H1 (cell line): ENCODE data around the gene ANK3. TPM values are rescaled to one million over a fixed set of nuclear protein-coding genes. Genes with fewer than 3 reads are reported as not detected.

Experiments used
- BACH1 ChIP-seq: IDR thresholded peaks from 2 replicates; pipeline ENCODE4 v1.6.1; 2012; ENCODE audit warnings: low read length, improper control_type of control experiment
- CHD1 ChIP-seq: IDR thresholded peaks from 2 replicates; pipeline ENCODE4 v1.6.1; 2012; ENCODE audit warnings: low read depth, low read length, improper control_type of control experiment
- FOSL1 ChIP-seq: IDR thresholded peaks from 2 replicates; pipeline ENCODE4 v1.6.1; 2011; ENCODE audit warnings: mild to moderate bottlenecking, low read depth, low read length, moderate library complexity; ENCODE audit not compliant: insufficient read depth
- KDM5A ChIP-seq: fragments of 200-600 bp; IDR thresholded peaks from 2 replicates; pipeline ENCODE4 v1.7.1; 2012; ENCODE audit warnings: mild to moderate bottlenecking, low read length, inconsistent platforms, mixed read lengths
- RBBP5 ChIP-seq: IDR thresholded peaks from 2 replicates; pipeline ENCODE4 v1.7.1; 2012; ENCODE audit warnings: low read depth, mild to moderate bottlenecking, inconsistent platforms, low read length, moderate library complexity, borderline replicate concordance
- RNF2 ChIP-seq: fragments of 200-900, 300-1000 bp; sonication (generic); IDR thresholded peaks from 2 replicates; pipeline ENCODE4 v1.7.1; 2016; ENCODE audit warnings: borderline replicate concordance, low read depth, mild to moderate bottlenecking, antibody characterized with exemption, low read length; ENCODE audit not compliant: poor library complexity, severe bottlenecking; ENCODE audit errors: missing control alignments
- SIRT6 ChIP-seq: IDR thresholded peaks from one replicate; pipeline ENCODE4 v1.7.1; 2012; ENCODE audit warnings: low read length, inconsistent platforms
- TEAD4 ChIP-seq: IDR thresholded peaks from 2 replicates; pipeline ENCODE4 v1.6.1; 2012; ENCODE audit warnings: low read depth, low read length, inconsistent platforms, mixed read lengths
- polyA plus RNA-seq, 7 experiments: library from polyadenylated mRNA; depleted of rRNA in 3 of 7; stranded (reverse) in 5 of 7; unstranded in 2 of 7; fragments of >200 nt in 5 of 7; fragments of 200-250 nt in 2 of 7; gene quantifications; 1 replicate in 5 of 7; 2 replicates in 1 of 7; 4 replicates in 1 of 7; pipeline versions ENCODE4 v1.2.1 to v1.2.3, GENCODE V29; 2011 to 2013; ENCODE audit warnings: missing spikeins in 2 of 7, mixed read lengths in 2 of 7
- total RNA-seq: library from RNA; stranded (reverse); fragmentation: NEBNext Ultra II Directional; extraction: Animal tissue kit (Norgen Biotek cat#: 25700); gene quantifications from 2 replicates; pipeline ENCODE4 v1.2.1, GENCODE V29; 2021
- TF ChIP-seq, protein P1 (sequence below): IDR thresholded peaks from 2 replicates; pipeline ENCODE4 v1.6.1; 2012; ENCODE audit warnings: low read length, inconsistent platforms

Gene ANK3
- total and polyA plus RNA-seq, 2 of the 8 experiments (the other 6 are each of a cell fraction or from before 2014, with no cell fraction given), result 18.1 to 67.9 TPM

DNA sequence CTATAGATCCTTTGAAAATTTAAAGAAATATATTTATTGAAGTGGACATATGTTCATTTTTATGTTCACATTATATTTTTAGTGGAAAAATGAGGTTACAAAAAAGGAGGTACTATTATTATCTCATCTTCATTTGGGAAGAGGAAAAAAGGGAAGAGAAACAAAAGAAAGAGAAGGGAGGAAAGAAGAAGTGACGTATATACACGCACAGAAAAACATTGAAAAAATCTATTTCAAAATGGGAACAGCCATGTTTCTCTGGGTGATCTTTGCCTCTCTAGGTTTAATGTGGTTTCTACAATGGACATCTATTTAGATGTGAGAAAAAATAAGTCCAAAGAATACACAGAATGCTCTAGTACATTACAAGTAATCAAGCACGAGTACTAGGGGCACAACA is 14.8 kb downstream of the ANK3 start (continued):
- TF ChIP-seq, protein P1, sequence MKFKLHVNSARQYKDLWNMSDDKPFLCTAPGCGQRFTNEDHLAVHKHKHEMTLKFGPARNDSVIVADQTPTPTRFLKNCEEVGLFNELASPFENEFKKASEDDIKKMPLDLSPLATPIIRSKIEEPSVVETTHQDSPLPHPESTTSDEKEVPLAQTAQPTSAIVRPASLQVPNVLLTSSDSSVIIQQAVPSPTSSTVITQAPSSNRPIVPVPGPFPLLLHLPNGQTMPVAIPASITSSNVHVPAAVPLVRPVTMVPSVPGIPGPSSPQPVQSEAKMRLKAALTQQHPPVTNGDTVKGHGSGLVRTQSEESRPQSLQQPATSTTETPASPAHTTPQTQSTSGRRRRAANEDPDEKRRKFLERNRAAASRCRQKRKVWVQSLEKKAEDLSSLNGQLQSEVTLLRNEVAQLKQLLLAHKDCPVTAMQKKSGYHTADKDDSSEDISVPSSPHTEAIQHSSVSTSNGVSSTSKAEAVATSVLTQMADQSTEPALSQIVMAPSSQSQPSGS, result no peak
- no peak for TF ChIP-seq KDM5A
- no peak for TF ChIP-seq SIRT6
- TF ChIP-seq RBBP5, result no peak
- TF ChIP-seq RNF2, result no peak
- no peak for TF ChIP-seq TEAD4
- no peak for TF ChIP-seq BACH1
- TF ChIP-seq CHD1, result no peak
- TF ChIP-seq FOSL1, result no peak
